Osteoblast (primary cell): ENCODE results near the gene PLEKHG5. TPM values are rescaled to one million over a fixed set of nuclear protein-coding genes. Genes with fewer than 3 reads are reported as not detected.
"Not testable (repeated sequence)": the region's sequence is repeated elsewhere in the genome, so short reads cannot be mapped to it uniquely, and the experiment has no call there.

ENCODE experiments used
- DNase-seq: peaks from one replicate; pipeline ENCODE4 v3.0.0; 2011; ENCODE audit warnings: low spot score, mixed read lengths; ENCODE audit not compliant: insufficient read length; ENCODE audit errors: missing footprints
- H2AFZ ChIP-seq: 2 replicates; pipeline ENCODE4 v1.6.0; 2011; ENCODE audit warnings: mild to moderate bottlenecking, low read length
- H3K27ac ChIP-seq: 2 replicates; pipeline ENCODE4 v1.5.1; 2011; ENCODE audit warnings: mild to moderate bottlenecking, low read depth, low read length, moderate library complexity
- H3K27me3 ChIP-seq: 2 replicates; pipeline ENCODE4 v1.6.0; 2012; ENCODE audit warnings: mild to moderate bottlenecking, control low read depth, inconsistent platforms, low read length, moderate library complexity; ENCODE audit not compliant: insufficient read depth
- H3K36me3 ChIP-seq: 2 replicates; pipeline ENCODE4 v1.5.1; 2011; ENCODE audit warnings: mild to moderate bottlenecking, low read length, control low read depth, moderate library complexity; ENCODE audit not compliant: insufficient read depth
- H3K4me1 ChIP-seq: 2 replicates; pipeline ENCODE4 v1.5.1; 2011; ENCODE audit warnings: mild to moderate bottlenecking, low read length, control low read depth, moderate library complexity; ENCODE audit not compliant: insufficient read depth
- H3K4me2 ChIP-seq: 2 replicates; pipeline ENCODE4 v1.6.0; 2011; ENCODE audit warnings: mild to moderate bottlenecking, low read length; ENCODE audit not compliant: insufficient read depth
- H3K4me3 ChIP-seq: fragments of 200-600 bp; sonication (generic); 3 replicates; pipeline ENCODE4 v1.5.1; 2012; ENCODE audit warnings: mild to moderate bottlenecking, low read length, inconsistent platforms; ENCODE audit not compliant: insufficient read depth
- H3K79me2 ChIP-seq: 2 replicates; pipeline ENCODE4 v1.6.0; 2012; ENCODE audit warnings: mild to moderate bottlenecking, low read length, control low read depth, inconsistent platforms; ENCODE audit not compliant: insufficient read depth
- H3K9me3 ChIP-seq: 2 replicates; pipeline ENCODE4 v1.5.1; 2011; ENCODE audit warnings: low read depth, low read length, control low read depth
- H4K20me1 ChIP-seq: 2 replicates; pipeline ENCODE4 v1.6.0; 2012; ENCODE audit warnings: mild to moderate bottlenecking, low read length, control low read depth; ENCODE audit not compliant: insufficient read depth
- total RNA-seq: library from RNA; depleted of rRNA; stranded (reverse); fragments of >200 nt; gene quantifications from 2 replicates; pipeline ENCODE4 v1.2.3, GENCODE V29; 2012
- TF ChIP-seq, protein P1 (sequence below): IDR thresholded peaks from 2 replicates; pipeline ENCODE4 v1.5.1; 2011; ENCODE audit warnings: mild to moderate bottlenecking, low read depth, low read length, moderate library complexity; ENCODE audit errors: extremely low read depth

The PLEKHG5 gene
- total RNA-seq, 1 donor = 11.2 TPM

DNA sequence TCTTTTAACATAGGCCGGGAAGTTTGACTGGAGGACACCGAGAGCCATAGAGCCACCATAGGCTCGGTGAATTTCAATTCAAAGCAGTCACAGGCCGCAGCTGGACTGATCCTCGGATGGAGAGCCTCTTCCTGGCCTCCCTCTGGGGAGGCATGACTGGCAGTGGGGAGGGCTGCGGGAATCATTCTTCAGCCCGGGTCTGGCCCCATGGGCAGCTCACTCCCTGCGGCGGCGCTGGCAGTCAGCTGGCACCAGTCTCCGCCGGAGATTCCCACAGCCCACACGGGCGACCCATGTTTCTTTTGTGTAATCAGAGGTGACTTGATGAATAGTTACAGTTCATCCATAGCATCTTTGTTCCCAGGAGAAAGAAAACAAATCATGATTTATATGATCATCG is 56.3 kb downstream of the PLEKHG5 start:
- Histone ChIP-seq H3K79me2 (no peaks in the 10 kb centered on the region), H3K27ac (no peak overlapping the region), H3K36me3 (no peaks in the 10 kb centered on the region), H4K20me1 (no peaks in the 10 kb centered on the region), H3K4me2 (no peak overlapping the region), H3K4me1 (no peaks in the 10 kb centered on the region), H3K4me3 (no peak overlapping the region), H3K9me3 (no peaks in the 10 kb centered on the region), H3K27me3 (peaks cover 10% of the 10 kb centered on the region), H2AFZ (no peak overlapping the region)
- no peak for DNase-seq
- TF ChIP-seq, protein P1, sequence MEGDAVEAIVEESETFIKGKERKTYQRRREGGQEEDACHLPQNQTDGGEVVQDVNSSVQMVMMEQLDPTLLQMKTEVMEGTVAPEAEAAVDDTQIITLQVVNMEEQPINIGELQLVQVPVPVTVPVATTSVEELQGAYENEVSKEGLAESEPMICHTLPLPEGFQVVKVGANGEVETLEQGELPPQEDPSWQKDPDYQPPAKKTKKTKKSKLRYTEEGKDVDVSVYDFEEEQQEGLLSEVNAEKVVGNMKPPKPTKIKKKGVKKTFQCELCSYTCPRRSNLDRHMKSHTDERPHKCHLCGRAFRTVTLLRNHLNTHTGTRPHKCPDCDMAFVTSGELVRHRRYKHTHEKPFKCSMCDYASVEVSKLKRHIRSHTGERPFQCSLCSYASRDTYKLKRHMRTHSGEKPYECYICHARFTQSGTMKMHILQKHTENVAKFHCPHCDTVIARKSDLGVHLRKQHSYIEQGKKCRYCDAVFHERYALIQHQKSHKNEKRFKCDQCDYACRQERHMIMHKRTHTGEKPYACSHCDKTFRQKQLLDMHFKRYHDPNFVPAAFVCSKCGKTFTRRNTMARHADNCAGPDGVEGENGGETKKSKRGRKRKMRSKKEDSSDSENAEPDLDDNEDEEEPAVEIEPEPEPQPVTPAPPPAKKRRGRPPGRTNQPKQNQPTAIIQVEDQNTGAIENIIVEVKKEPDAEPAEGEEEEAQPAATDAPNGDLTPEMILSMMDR = no peak

GRCh38 chr1:6434186-6434585 is 57.3 kb downstream of the PLEKHG5 start:
- H3K4me2 ChIP-seq = no peak overlapping the region
- no peaks in the 10 kb centered on the region for H4K20me1 ChIP-seq
- no peaks in the 10 kb centered on the region for H3K9me3 ChIP-seq
- no peak overlapping the region for H2AFZ ChIP-seq
- H3K4me1 ChIP-seq = no peaks in the 10 kb centered on the region
- peaks cover 13% of the 10 kb centered on the region for H3K27me3 ChIP-seq
- TF ChIP-seq, protein P1 = no peak
- no peaks in the 10 kb centered on the region for H3K36me3 ChIP-seq
- no peak overlapping the region for H3K27ac ChIP-seq
- no peak for DNase-seq
- no peaks in the 10 kb centered on the region for H3K79me2 ChIP-seq
- no peak overlapping the region for H3K4me3 ChIP-seq

GRCh38 chr1:6431645-6432579 is 59.6 kb downstream of the PLEKHG5 start:
- not testable (repeated sequence) for H3K4me2 ChIP-seq, H4K20me1 ChIP-seq, H3K27ac ChIP-seq, H3K79me2 ChIP-seq, DNase-seq, H3K9me3 ChIP-seq, H3K4me3 ChIP-seq, H3K4me1 ChIP-seq, H2AFZ ChIP-seq, H3K36me3 ChIP-seq
- peaks cover 18% of the 10 kb centered on the region for H3K27me3 ChIP-seq

GRCh38 chr1:6429660-6430411 is 61.6 kb downstream of the PLEKHG5 start:
- H2AFZ ChIP-seq, DNase-seq: not testable (repeated sequence)
- peaks cover 38% of the 10 kb centered on the region for H3K27me3 ChIP-seq

GRCh38 chr1:6428453-6428852 is 63.0 kb downstream of the PLEKHG5 start:
- peaks cover 51% of the 10 kb centered on the region for H3K27me3 ChIP-seq
- H3K79me2 ChIP-seq, H2AFZ ChIP-seq, H3K4me3 ChIP-seq, H3K27ac ChIP-seq, H3K9me3 ChIP-seq, H3K36me3 ChIP-seq, H3K4me2 ChIP-seq, H4K20me1 ChIP-seq, DNase-seq, H3K4me1 ChIP-seq: not testable (repeated sequence)

More at GRCh38 chr1:6429660-6430411, 61.6 kb downstream of the PLEKHG5 start:
- H3K4me3 ChIP-seq, H3K4me2 ChIP-seq, H4K20me1 ChIP-seq, H3K9me3 ChIP-seq, H3K4me1 ChIP-seq, H3K27ac ChIP-seq, H3K36me3 ChIP-seq, H3K79me2 ChIP-seq: not testable (repeated sequence)
